ENCODE results near the gene LRPPRC.

GRCh38 chr2:43896906-43897305 lies 98.9 kb downstream of the LRPPRC start:
- TF ChIP-seq CTCF (IDR thresholded peaks at IDR 0.05; ENCODE audit: insufficient read depth, low read length) (no peak), POLR2AphosphoS5 (IDR thresholded peaks at IDR 0.05; ENCODE audit: low read depth) (no peak), SPI1 (IDR thresholded peaks at IDR 0.05; ENCODE audit: borderline replicate concordance, low read depth) (no peak)
